Stimulated activated CD8-positive, alpha-beta memory T cell treated with anti-CD3 and anti-CD28 coated beads, Interleukin-15, amount 100 ng/mL, for 24 hours (primary cell): Measurements from ENCODE around the gene BCAT1.
"Not testable (repeated sequence)": the region's sequence is repeated elsewhere in the genome, so short reads cannot be mapped to it uniquely, and the experiment has no call there.

Experiments
- DNase-seq: peaks from one replicate; pipeline ENCODE4 v3.0.0-alpha.2; 2020; ENCODE audit warnings: low read depth

Gene BCAT1

GRCh38 chr12:24853588-24853987, 95.3 kb downstream of the BCAT1 start:
- no peak for DNase-seq

GRCh38 chr12:24853094-24853493, 95.8 kb downstream of the BCAT1 start:
- DNase-seq = no peak

- no peak for DNase-seq
Observed at GRCh38 chr12:24852420-24852819, 96.5 kb downstream of the BCAT1 start.

GRCh38 chr12:24851883-24852282, 97.0 kb downstream of the BCAT1 start:
- DNase-seq = not testable (repeated sequence)

- DNase-seq = no peak
Observed at GRCh38 chr12:24851341-24851740, 97.6 kb downstream of the BCAT1 start.

GRCh38 chr12:24850496-24850895, 98.4 kb downstream of the BCAT1 start:
- no peak for DNase-seq

- no peak for DNase-seq
Observed at GRCh38 chr12:24848941-24849477, 99.9 kb downstream of the BCAT1 start.

- no peak for DNase-seq
Observed at GRCh38 chr12:24846689-24847088, 102.2 kb downstream of the BCAT1 start.

GRCh38 chr12:24845615-24846014, 103.3 kb downstream of the BCAT1 start:
- no peak for DNase-seq

- no peak for DNase-seq
Observed at GRCh38 chr12:24840046-24840800, 108.7 kb downstream of the BCAT1 start.

- no peak for DNase-seq
Observed at GRCh38 chr12:24839268-24839791, 109.6 kb downstream of the BCAT1 start.

GRCh38 chr12:24838531-24838950, 110.4 kb downstream of the BCAT1 start:
- DNase-seq = no peak

- no peak for DNase-seq
Observed at GRCh38 chr12:24835377-24835776, 113.5 kb downstream of the BCAT1 start.

GRCh38 chr12:24833513-24833912, 115.4 kb downstream of the BCAT1 start:
- DNase-seq = no peak

- no peak for DNase-seq
Observed at GRCh38 chr12:24823808-24824515, 124.9 kb downstream of the BCAT1 start.

GRCh38 chr12:24822121-24822899, 126.6 kb downstream of the BCAT1 start:
- no peak for DNase-seq

- no peak for DNase-seq
Observed at GRCh38 chr12:24821691-24822090, 127.2 kb downstream of the BCAT1 start.

GRCh38 chr12:24820872-24821271, 128.0 kb downstream of the BCAT1 start:
- no peak for DNase-seq

- no peak for DNase-seq
Observed at GRCh38 chr12:24818351-24818750, 130.6 kb downstream of the BCAT1 start.

GRCh38 chr12:24815114-24815423, 133.8 kb downstream of the BCAT1 start:
- no peak for DNase-seq

- no peak for DNase-seq
Observed at GRCh38 chr12:24814379-24815113, 134.4 kb downstream of the BCAT1 start.

- DNase-seq = no peak
Observed at GRCh38 chr12:24810378-24810777, 138.5 kb downstream of the BCAT1 start.
